Tibial nerve (tissue), 4 donors: ENCODE data around the gene RAB11FIP4.

Experiments used
- CTCF ChIP-seq, 5 experiments: fragments of 200-600 bp in 3 of 5; fragments of 450-650 bp in 2 of 5; sonication (generic) in 3 of 5; IDR thresholded peaks; one replicate each; pipeline ENCODE4 v1.5.1; 2016 to 2019; ENCODE audit warnings: antibody characterized with exemption in 5 of 5, mild to moderate bottlenecking in 3 of 5, moderate library complexity in 2 of 5
- EP300 ChIP-seq, 2 donors: sonication (generic); formaldehyde crosslinking; IDR thresholded peaks; one replicate each; pipeline ENCODE4 v1.6.1; 2017; ENCODE audit warnings: antibody characterized with exemption in 2 of 2, mild to moderate bottlenecking in 1 of 2

DNA sequence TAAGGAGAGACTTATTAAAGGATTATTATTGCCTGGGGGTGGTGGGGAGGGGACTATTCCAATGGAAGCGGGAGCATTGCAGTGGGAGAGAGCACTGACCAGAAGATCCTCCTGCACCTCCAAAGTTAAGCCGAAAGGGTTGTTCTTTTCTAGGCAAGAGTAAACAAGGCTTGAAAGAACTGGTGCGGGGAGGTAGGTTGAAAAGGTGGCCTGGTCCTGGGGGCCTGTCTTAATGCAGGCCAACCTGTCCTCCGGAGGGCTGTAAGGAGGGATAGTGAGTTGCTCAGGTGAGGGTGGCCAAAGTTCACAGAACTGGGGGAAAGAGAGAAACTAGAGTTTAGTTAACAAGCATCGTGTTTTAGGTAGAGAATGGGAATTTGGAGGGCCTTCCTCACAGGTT lies 65.3 kb downstream of the RAB11FIP4 start:
- TF ChIP-seq CTCF (IDR thresholded peaks at IDR 0.05) (no peak), EP300 (IDR thresholded peaks at IDR 0.05) (no peak)
